ENCODE results near the gene THRA. TPM values are rescaled to one million over a fixed set of nuclear protein-coding genes. Genes with fewer than 3 reads are reported as not detected.

Gene THRA
- total RNA-seq, 4 donors from 2014 or later: 34.0 to 52.9 (median 44.8) TPM

- DNase-seq: peak; percentile 100
- TF ChIP-seq, protein P1, sequence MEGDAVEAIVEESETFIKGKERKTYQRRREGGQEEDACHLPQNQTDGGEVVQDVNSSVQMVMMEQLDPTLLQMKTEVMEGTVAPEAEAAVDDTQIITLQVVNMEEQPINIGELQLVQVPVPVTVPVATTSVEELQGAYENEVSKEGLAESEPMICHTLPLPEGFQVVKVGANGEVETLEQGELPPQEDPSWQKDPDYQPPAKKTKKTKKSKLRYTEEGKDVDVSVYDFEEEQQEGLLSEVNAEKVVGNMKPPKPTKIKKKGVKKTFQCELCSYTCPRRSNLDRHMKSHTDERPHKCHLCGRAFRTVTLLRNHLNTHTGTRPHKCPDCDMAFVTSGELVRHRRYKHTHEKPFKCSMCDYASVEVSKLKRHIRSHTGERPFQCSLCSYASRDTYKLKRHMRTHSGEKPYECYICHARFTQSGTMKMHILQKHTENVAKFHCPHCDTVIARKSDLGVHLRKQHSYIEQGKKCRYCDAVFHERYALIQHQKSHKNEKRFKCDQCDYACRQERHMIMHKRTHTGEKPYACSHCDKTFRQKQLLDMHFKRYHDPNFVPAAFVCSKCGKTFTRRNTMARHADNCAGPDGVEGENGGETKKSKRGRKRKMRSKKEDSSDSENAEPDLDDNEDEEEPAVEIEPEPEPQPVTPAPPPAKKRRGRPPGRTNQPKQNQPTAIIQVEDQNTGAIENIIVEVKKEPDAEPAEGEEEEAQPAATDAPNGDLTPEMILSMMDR (IDR thresholded peaks at IDR 0.05): no peak
- TF ChIP-seq POLR2A (IDR thresholded peaks at IDR 0.05): peak; percentile 68 to 95
- WGBS, 2 donors: 1% methylated on average over 30 to 36 of the region's 52 CpGs
- Histone ChIP-seq H3K27ac (peak overlapping the region; percentile 99), H3K27me3 (no peaks in the 10 kb centered on the region), H3K36me3 (peaks cover 25 to 29% of the 10 kb centered on the region in 2 donors), H3K9me3 (no peaks in the 10 kb centered on the region), H3K4me1 (peaks cover 38 to 79% of the 10 kb centered on the region in 2 donors), H3K4me3 (replicated peaks in 1 of 3) (peak overlapping the region; percentile 50 to 76 (median 67))
- intact Hi-C loops (cut with DNase I): loop anchor here (5.0 kb wide), 1 partner anchor 37 kb away; the partner anchor contains the start of gene THRA
These were observed 36.3 kb downstream of the THRA start for GRCh38 chr17:40098846-40099618.

DNA sequence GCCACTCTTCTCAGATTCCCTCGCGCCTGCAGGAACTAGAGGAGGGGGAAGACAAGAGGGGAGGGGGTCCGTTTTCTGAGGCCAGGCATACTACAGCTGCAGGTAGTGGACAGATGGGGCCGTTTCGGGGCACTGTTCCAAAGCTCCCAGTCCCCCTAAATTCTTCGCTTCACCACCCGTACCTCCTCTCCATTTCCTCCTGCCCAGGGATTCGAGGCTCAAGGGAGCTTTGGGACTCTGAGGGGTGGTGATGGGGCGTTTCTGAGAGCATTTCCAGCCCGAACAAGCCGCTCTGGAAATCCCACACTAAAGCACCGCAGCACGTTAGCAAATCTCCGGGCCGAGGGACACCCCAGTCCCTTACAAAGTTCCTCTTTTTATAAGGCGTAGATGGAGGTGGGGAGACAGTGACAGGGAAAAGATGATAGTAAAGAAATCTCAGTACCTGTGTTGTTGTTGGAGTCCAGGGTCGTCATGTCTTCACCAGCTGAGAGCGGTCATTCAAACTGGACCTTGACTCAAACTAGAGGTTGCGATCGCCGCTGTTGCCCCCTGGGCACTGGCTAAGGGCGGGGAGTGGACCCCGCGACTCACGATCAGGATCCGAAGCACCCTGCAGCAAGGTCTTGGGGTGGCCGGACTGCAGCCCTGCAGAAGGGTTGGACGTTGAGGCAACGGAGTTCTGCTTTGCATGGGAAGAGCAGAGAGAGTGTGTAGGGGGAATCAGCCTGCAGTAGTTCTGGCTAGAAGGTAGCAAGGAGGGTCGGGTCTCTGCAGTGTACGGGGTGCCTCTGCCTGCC, 37.1 kb downstream of the THRA start:
- H3K4me1 ChIP-seq: peaks cover 38 to 79% of the 10 kb centered on the region in 2 donors
- intact Hi-C loops (cut with DNase I): loop anchor here (5.0 kb wide), 1 partner anchor 38 kb away; the partner anchor contains the start of gene THRA
- peak overlapping the region; percentile 50 to 76 (median 67) for H3K4me3 ChIP-seq (replicated peaks in 1 of 3)
- TF ChIP-seq POLR2A (IDR thresholded peaks at IDR 0.05): no peak
- TF ChIP-seq, protein P1 (IDR thresholded peaks at IDR 0.05): peak in 1 of 6 experiments; percentile 6
- no peaks in the 10 kb centered on the region for H3K9me3 ChIP-seq
- WGBS, 2 donors: 3 to 7% methylated on average over 16 to 31 of the region's 31 CpGs
- H3K27me3 ChIP-seq: no peaks in the 10 kb centered on the region
- DNase-seq: peak in 1 of 2 donors; percentile 27
- H3K36me3 ChIP-seq: peaks cover 18 to 22% of the 10 kb centered on the region in 2 donors
- peak overlapping the region; percentile 99 for H3K27ac ChIP-seq

DNA sequence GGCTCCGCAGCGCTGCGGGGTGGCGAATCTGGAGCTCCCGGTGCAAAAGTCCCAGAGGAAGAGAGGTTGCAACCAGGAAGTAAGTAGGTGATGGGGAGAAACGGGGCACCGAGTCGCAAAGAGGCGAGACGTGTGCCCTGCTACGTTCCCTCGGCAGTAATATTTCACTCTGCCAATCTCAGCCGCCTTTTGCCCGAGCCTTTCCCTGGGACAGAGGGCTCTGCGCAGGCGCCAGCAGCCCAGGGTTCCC, 37.6 kb downstream of the THRA start, which contains the start of gene NR1D1:
Gene NR1D1, minus strand, starts transcription at position 171 of the 250 bp plus-strand sequence. CDS start 495 bp downstream, outside the sequence.
- intact Hi-C loops (cut with DNase I): no loop called here
- peaks cover 14 to 17% of the 10 kb centered on the region in 2 donors for H3K36me3 ChIP-seq
- H3K4me1 ChIP-seq: peaks cover 38 to 79% of the 10 kb centered on the region in 2 donors
- TF ChIP-seq POLR2A (IDR thresholded peaks at IDR 0.05): peak; percentile 84 to 96
- TF ChIP-seq, protein P1 (IDR thresholded peaks at IDR 0.05): no peak
- H3K27me3 ChIP-seq: no peaks in the 10 kb centered on the region
- no peaks in the 10 kb centered on the region for H3K9me3 ChIP-seq
- 0 to 1% methylated on average over 15 of the region's 16 CpGs for WGBS, 2 donors
- peak within 1 kb of the TSS; percentile 99 for H3K27ac ChIP-seq
- DNase-seq: no peak
- peak within 1 kb of the TSS; percentile 50 to 76 (median 67) for H3K4me3 ChIP-seq (replicated peaks in 1 of 3)

- Histone ChIP-seq H3K27ac (peak overlapping the region; percentile 99), H3K36me3 (peaks cover 10 to 12% of the 10 kb centered on the region in 2 donors), H3K9me3 (no peaks in the 10 kb centered on the region), H3K27me3 (no peaks in the 10 kb centered on the region), H3K4me3 (replicated peaks in 1 of 3) (peak overlapping the region in 1 of 3 donors; percentile 67), H3K4me1 (peaks cover 38 to 77% of the 10 kb centered on the region in 2 donors)
- TF ChIP-seq, protein P1 (IDR thresholded peaks at IDR 0.05): no peak
- TF ChIP-seq POLR2A (IDR thresholded peaks at IDR 0.05): peak in 1 of 2 donors; percentile 54
- DNase-seq: peak; percentile 99 to 100
- WGBS, 2 donors: 1 to 5% methylated on average over 11 to 24 of the region's 25 CpGs
- intact Hi-C loops (cut with DNase I): no loop called here
These were observed 38.1 kb downstream of the THRA start for GRCh38 chr17:40100669-40101366.

Data from thyroid gland (tissue), 4 donors.